IPS-NIHi7 (cell line): ENCODE measurements around the gene CIROP.
A peak's percentile ranks its signal among the peaks of the same experiment; 100 is the strongest.

Experiments used
- DNase-seq: peaks from one replicate; pipeline ENCODE4 v3.0.0; 2012; ENCODE audit warnings: mixed read lengths; ENCODE audit errors: extremely low spot score

Gene CIROP

GRCh38 chr14:23130871-23131270 lies 26.1 kb upstream of the CIROP start:
- DNase-seq, result no peak

- no peak for DNase-seq
Observed at GRCh38 chr14:23129759-23130316, 25.0 kb upstream of the CIROP start.

GRCh38 chr14:23128969-23129758 lies 24.4 kb upstream of the CIROP start:
- no peak for DNase-seq

- no peak for DNase-seq
Observed at GRCh38 chr14:23127861-23128260, 23.1 kb upstream of the CIROP start.

GRCh38 chr14:23126548-23127278 lies 21.9 kb upstream of the CIROP start:
- DNase-seq, result no peak

GRCh38 chr14:23125933-23126524 lies 21.2 kb upstream of the CIROP start:
- DNase-seq, result peak; percentile 69

- no peak for DNase-seq
Observed at GRCh38 chr14:23125011-23125410, 20.2 kb upstream of the CIROP start.

- DNase-seq, result no peak
Observed at GRCh38 chr14:23124337-23124954, 19.7 kb upstream of the CIROP start.

- DNase-seq, result no peak
Observed at GRCh38 chr14:23123419-23123818, 18.6 kb upstream of the CIROP start.

GRCh38 chr14:23122086-23122485 lies 17.3 kb upstream of the CIROP start:
- DNase-seq, result no peak

GRCh38 chr14:23121361-23121771 lies 16.6 kb upstream of the CIROP start:
- DNase-seq, result peak; percentile 54

GRCh38 chr14:23120541-23121251 lies 15.9 kb upstream of the CIROP start:
- DNase-seq, result peak; percentile 95

GRCh38 chr14:23119363-23120327 lies 14.9 kb upstream of the CIROP start:
- DNase-seq, result no peak

- DNase-seq, result no peak
Observed at GRCh38 chr14:23118506-23119362, 13.9 kb upstream of the CIROP start, which contains the start of gene CEBPE. Gene CEBPE, minus strand, starts transcription at chr14:23119255. Its CDS starts 164 bp downstream, at chr14:23119091.

- DNase-seq, result no peak
Observed at GRCh38 chr14:23117371-23118020, 12.7 kb upstream of the CIROP start.

- no peak for DNase-seq
Observed at GRCh38 chr14:23115918-23116317, 11.1 kb upstream of the CIROP start.

- no peak for DNase-seq
Observed at GRCh38 chr14:23115039-23115731, 10.4 kb upstream of the CIROP start.

- no peak for DNase-seq
Observed at GRCh38 chr14:23114669-23115038, 9.9 kb upstream of the CIROP start.
